Measurements from ENCODE around the gene PHKG2.

- no peak for TF ChIP-seq CTCF (IDR thresholded peaks at IDR 0.05)
- TF ChIP-seq EP300 (IDR thresholded peaks at IDR 0.05) = no peak
- TF ChIP-seq POLR2A (IDR thresholded peaks at IDR 0.05) = no peak
Observed at GRCh38 chr16:30745082-30745481, 3.1 kb upstream of the PHKG2 start.
